Kidney epithelial cell (primary cell): ENCODE measurements around the gene PDZRN4. TPM values are rescaled to one million over a fixed set of nuclear protein-coding genes. Genes with fewer than 3 reads are reported as not detected.
A peak's percentile ranks its signal among the peaks of the same experiment; 100 is the strongest.

Experiments
- DNase-seq: peaks from one replicate; pipeline ENCODE4 v3.0.0-alpha.2; 2010; ENCODE audit warnings: low read depth
- H3K27me3 ChIP-seq: 2 replicates; pipeline ENCODE4 v1.6.0; 2011; ENCODE audit warnings: low read length; ENCODE audit not compliant: control insufficient read depth, insufficient read depth
- H3K36me3 ChIP-seq: 2 replicates; pipeline ENCODE4 v1.5.1; 2011; ENCODE audit warnings: low read length; ENCODE audit not compliant: control insufficient read depth, insufficient read depth
- H3K4me3 ChIP-seq: 2 replicates; pipeline ENCODE4 v1.5.1; 2011; ENCODE audit warnings: low read depth, mild to moderate bottlenecking, control low read depth, low read length
- total RNA-seq: library from RNA; depleted of rRNA; stranded (reverse); fragments of >200 nt; gene quantifications from 2 replicates; pipeline ENCODE4 v1.2.3, GENCODE V29; 2015
- TF ChIP-seq, protein P1 (sequence below): IDR thresholded peaks from 2 replicates; pipeline ENCODE4 v1.5.1; 2011; ENCODE audit warnings: mild to moderate bottlenecking, moderate library complexity, low read length, control low read depth, inconsistent platforms; ENCODE audit not compliant: insufficient read depth, poor library complexity, severe bottlenecking

PDZRN4 gene
- total RNA-seq, 1 donor from 2014 or later, result not detected

DNA sequence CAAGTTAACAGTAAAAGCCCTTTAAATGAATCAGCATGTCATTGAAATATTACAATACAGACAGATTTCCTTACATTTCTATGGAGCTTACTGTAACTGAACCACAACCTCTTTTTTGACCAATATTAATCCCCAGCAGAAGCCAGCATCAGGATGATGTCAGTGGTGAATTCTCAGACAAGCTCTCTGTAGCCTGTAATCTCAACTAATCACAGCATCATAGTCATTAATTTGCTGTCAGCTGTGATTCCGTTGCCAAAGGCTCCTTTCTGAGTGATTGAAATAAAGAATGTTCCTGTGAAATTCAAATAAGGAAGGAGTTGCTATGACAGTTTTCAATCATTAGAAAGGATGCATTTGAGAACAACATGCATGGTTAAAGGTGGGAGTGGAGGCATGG lies 323.1 kb downstream of the PDZRN4 start:
- no peak overlapping the region for H3K4me3 ChIP-seq
- H3K36me3 ChIP-seq, result no peaks in the 10 kb centered on the region
- no peaks in the 10 kb centered on the region for H3K27me3 ChIP-seq
- no peak for DNase-seq
- TF ChIP-seq, protein P1, sequence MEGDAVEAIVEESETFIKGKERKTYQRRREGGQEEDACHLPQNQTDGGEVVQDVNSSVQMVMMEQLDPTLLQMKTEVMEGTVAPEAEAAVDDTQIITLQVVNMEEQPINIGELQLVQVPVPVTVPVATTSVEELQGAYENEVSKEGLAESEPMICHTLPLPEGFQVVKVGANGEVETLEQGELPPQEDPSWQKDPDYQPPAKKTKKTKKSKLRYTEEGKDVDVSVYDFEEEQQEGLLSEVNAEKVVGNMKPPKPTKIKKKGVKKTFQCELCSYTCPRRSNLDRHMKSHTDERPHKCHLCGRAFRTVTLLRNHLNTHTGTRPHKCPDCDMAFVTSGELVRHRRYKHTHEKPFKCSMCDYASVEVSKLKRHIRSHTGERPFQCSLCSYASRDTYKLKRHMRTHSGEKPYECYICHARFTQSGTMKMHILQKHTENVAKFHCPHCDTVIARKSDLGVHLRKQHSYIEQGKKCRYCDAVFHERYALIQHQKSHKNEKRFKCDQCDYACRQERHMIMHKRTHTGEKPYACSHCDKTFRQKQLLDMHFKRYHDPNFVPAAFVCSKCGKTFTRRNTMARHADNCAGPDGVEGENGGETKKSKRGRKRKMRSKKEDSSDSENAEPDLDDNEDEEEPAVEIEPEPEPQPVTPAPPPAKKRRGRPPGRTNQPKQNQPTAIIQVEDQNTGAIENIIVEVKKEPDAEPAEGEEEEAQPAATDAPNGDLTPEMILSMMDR, result no peak

DNA sequence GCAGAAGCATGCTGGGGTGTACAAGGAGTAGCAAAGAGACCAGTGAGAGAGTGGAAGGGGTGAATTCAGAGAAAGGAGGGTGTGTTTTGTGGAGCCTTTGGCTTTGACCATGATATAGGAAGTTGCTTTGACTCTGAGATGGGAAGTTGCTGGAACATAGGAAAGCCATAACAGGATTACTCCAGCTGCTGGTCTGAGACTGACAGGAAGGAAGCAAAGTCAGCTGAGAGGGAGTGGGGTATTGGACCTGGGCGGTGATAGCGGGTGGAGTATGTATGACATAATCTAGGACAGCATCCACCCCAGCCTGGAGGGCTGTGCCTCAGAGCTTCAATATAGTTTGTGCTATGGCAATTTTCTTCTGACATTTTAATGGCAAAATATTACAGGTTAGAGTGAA lies 324.4 kb downstream of the PDZRN4 start:
- H3K36me3 ChIP-seq, result no peaks in the 10 kb centered on the region
- DNase-seq, result no peak
- no peak overlapping the region for H3K4me3 ChIP-seq
- TF ChIP-seq, protein P1, result no peak
- no peaks in the 10 kb centered on the region for H3K27me3 ChIP-seq

DNA sequence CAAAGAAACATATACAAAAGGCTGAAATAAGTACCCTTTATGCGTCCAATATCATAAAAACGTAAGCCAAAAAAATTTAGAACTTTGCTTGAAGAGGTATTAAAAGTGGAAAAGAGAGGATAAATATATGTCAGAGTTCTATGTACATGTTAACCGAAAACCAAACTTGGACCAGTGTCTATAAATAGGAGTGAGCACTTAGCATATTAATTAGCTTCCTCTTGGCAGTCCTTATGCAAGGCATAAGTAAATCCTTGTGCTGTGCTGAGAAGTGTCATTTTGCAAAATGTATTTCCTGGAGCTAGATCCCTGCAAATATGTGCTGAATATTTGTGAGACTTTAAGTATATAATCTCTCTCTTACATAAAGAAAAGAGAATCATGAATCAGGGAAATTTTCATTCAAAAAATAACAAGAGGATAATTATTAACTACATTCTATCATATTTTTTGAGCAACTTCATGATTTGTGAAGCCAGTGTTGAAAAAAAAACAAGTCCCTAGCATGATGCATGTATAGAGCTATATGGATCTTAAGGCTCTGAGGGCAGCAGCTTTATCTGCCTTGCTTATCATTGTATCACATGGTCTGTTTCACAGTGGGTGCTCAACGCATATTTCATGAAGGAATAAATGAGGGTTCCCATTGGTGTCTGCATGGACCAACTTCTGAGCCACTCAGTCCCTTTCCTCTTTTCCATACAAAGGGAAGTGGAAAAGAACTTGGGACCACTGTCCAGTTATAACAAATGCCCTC lies 326.1 kb downstream of the PDZRN4 start:
- TF ChIP-seq, protein P1, result no peak
- H3K27me3 ChIP-seq, result no peaks in the 10 kb centered on the region
- H3K36me3 ChIP-seq, result no peaks in the 10 kb centered on the region
- no peak for DNase-seq
- no peak overlapping the region for H3K4me3 ChIP-seq

DNA sequence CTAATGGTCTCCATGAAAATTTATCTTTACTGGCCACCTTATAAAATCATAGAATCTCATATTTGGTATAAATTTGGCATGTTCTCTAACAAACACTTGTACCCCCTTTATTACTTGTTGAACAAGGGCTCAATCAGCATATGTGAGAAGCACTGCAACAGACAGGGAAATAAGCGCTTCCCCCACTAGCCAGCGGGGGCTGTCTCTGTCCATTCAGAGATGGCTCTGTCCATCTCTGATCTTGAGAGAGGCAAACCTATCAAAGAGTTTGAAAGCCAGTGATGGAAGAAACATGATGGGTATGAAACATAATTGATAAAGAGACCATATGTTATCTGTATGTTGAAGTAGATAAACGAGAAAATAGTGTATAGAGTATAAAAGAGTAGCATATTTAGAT lies 326.8 kb downstream of the PDZRN4 start:
- no peak overlapping the region for H3K4me3 ChIP-seq
- TF ChIP-seq, protein P1, result peak; percentile 17
- no peak for DNase-seq
- H3K36me3 ChIP-seq, result no peaks in the 10 kb centered on the region
- H3K27me3 ChIP-seq, result no peaks in the 10 kb centered on the region

DNA sequence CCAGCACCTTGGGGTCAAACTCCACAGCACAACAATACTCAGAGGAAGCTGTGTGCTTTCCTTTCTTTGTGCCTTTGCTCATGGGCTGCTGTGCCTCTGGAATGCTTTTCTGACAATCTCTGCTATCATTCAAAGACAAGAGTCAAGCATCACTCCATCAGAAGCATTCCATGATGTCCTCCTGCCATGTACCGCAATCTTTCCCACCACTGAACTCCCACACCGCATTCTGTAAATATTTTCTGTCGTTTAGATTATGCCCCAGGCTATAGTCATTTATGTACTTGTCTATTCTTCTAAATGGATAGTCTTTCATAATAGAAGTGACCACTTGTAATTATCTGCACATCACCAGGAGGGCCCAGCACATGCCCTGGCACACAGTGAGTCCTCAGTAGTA lies 327.8 kb downstream of the PDZRN4 start:
- TF ChIP-seq, protein P1, result no peak
- no peak for DNase-seq
- H3K36me3 ChIP-seq, result no peaks in the 10 kb centered on the region
- H3K27me3 ChIP-seq, result no peaks in the 10 kb centered on the region
- no peak overlapping the region for H3K4me3 ChIP-seq

DNA sequence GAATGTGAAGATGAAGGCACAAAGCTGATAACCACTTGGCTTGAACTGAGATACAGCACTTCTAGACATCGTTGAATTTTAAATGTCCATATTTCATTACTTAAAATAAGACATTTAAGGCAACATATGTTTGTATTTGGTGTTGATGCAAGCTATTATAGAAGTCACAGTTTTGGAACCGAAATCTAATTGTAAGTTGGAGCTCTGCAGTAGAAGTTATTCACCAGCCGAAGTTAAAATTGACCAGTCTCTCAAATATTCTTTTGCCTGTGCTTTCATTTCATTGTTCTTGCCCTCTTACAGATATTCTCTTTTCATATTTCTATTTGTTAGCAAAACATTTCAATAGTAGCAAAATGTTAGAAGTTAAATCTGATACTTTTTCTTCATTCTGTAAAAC lies 332.7 kb downstream of the PDZRN4 start:
- TF ChIP-seq, protein P1, result no peak
- Histone ChIP-seq H3K4me3 (no peak overlapping the region), H3K27me3 (no peaks in the 10 kb centered on the region), H3K36me3 (no peaks in the 10 kb centered on the region)
- no peak for DNase-seq
